NCI-H1092 treated with DMSO at 0.1 percent for 48 hours (cell line): ENCODE data around the gene ZNF549.
A peak's percentile ranks its signal among the peaks of the same experiment; 100 is the strongest.

ENCODE experiments used
- DNase-seq: peaks from one replicate; lab custom pipeline; 2025; lab: John Stamatoyannopoulos, UW

The ZNF549 gene

DNA sequence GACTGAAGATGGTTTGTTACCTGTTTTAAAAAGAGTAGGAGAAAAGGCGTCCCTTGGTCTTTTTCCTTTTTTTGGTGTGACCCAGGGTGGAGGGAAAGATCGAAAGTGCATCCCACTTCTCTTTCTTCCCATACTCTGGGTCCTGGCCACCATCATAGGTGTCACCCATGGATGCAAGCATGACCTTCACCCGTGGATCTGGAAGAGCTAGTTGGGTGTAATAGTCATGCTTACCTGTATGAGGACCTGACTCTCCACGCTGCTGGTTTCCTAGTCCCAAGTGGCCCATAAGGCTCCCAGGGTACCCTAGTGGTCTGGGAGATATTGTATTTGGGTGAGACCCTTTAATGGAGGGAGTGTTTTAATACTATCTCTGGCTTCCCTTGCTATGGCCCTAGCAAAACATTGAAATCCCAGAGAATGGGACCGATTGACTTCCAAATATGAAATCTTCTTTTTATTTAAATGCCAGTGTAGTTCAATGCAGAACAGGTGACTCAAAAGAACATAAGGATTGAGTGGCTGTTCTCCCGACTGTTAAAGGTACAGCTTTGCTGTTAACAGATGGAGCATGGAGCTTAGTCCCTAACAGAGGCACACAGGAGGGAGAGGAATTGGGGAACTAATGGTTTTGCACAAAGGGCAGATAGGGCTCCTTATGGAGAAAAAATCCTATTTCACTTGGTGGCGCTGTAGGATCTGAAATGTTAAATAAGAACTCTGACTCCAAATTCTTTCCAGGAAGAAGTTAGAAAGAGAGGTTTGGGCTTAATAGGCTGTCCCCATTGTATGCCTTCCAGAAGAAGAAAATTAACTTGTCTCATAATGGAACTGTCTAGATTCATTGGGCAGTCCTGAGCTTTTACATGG, 39.5 kb downstream of the ZNF549 start:
- no peak for DNase-seq

DNA sequence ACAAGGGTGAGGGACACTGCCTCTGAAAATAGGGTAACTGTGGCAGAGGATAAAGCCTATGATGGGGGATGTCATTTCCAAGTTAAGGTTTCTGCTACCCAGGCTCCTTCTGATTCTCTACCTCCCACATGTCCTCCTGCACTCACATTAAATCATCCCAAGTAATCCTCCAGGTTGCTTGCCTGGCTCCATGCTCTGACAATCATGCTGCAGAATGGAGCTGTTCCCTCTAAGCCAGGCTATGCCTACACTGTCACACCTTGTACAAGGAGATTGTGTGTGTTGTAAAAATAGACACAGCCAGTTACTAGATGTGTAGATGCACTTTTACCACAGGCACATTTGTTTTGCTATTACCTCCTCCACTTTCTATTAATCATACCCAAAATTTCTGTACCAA, 43.6 kb downstream of the ZNF549 start:
- no peak for DNase-seq

DNA sequence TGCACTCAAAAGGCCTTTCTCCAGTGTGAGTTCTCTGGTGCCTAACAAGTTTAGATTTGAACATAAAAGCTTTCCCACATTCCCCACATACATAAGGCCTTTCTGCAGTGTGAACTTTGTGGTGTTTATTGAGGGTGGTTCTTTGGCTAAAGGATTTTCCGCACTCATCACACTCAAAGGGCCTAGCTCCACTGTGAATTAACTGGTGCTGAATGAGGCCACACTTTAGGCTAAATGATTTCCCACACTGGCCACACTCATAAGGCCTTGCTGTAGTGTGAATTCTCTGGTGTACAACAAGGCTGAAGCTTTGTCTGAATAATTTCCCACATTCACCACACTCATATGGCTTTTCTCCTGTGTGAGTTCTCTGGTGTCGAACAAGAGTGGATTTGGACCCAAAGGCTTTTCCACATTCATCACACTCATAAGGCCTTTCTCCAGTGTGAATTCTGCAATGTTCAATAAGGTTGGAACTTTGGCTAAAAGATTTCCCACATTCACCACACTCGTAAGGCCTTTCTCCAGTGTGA, 45.3 kb downstream of the ZNF549 start:
- DNase-seq, result no peak

DNA sequence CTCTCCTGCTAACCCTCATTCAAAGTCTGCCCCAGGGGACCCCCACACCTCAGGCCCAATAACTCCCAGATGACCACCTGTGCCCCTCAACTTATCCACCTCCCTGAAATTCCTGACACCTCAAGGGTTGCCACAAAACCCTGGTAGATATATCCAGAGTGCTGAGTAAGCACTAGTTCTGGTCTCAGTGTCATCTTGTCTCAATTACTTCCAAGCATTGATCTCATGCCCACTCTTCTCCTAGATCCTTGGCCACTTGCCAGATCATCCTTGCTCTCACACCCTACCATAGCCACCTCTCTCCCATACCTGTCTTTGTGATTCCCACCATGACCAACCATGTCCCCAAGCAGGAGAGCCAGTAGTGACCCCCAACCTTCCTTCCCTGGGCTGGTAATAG, 49.5 kb downstream of the ZNF549 start:
- DNase-seq, result no peak

DNA sequence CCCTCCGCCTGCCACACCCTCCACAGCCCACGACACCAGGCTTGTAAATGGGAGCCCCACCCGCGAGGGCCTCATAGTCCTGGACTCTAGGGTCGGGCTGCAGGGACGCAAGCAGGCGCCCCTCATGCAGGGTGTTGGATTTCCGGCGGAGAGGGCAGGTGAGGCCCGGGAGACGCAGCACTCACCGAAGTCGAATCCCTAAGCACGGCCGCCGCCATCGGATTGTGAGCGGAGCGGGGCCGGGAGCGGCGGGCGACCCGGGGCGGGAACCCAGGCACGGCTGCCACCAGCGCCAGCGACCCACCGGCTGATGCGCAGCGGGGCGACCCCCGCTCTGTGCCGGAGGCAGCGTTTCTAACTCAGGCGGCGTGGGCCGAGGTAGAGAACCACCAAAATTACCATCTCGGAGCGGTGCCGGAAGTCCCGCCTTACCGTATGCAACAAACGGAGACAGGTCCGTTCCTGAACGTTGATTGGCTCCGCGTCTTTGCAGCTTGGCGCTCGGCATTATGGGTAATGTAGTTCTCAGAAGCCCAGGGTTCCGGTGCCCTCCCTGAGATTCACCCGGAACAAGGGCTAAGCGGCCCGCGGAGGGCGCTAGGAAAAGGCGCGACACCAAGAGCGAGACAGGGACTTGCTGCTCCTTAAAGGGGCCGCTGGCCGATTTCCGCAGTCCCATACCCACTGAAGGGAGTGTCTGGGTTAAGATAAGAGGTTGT, 51.5 kb downstream of the ZNF549 start, which contains the start of gene ZNF416:
TSS of gene ZNF416 (minus strand) at position 425 of the 719 bp plus-strand sequence. CDS start at position 218, 207 bp downstream.
- peak; percentile 94 for DNase-seq

DNA sequence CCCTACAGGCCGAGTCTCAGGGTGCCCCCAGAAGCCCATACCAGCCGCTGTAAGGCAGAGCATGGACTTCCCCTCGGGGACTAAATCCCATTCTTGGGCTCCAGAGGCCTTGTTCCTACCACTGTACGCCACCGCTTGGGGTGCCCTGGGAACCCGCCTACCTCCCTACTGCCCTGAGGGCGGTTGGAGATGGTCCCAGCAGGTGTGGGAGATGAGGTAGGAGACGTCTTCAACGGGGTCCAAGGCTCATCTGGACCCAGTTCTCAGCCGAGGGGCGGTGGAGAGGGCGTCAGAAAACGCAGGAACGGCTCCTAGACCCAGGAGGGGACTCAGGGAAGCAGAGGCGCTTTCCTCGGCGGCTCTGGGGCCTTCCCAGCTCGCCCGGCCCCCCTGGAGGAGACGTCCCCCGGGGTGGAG, 56.0 kb downstream of the ZNF549 start:
- no peak for DNase-seq

DNA sequence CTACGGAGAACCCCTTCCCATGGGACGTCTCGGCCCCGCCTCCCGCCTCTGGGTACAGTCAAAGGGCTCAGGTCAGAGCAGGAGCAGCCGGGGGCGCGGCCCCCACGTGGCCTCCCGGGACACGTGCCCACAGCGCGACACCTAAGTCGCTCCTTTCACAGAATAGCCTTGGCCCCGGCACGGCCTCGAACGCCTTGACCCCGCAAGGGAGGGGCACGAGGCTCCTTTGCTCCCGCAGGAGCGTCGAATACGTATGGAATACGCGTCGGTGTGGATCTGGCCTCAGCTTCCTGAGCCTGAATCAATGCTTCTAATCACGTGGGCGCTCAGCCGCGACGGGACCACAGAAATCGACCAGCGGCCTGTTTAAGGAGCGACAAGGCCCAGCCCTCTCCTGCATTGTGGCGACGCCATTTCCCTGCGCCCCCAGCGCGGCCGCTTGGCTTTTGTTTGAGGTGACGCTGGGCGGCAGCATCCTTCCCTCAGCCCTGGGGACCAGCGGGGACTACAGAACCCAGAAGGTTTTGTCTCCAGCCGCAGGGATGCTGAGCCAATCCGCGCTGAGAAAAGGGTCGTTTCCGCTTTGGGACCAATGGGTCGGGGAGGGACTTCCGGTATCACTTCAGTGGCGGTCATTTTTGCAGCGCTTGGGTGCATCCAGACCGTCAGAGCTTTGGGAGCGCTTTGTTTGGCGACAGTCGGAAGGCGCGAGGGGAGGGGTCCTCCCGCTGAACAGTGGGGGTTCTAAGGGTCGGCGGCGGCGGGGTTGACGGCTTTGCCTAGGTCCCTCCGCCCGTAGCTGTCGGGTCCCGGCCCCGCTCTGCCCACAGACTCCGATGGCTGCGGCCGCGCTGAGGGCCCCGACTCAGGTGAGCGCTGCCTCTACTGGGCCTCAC, 56.6 kb downstream of the ZNF549 start, which contains the start of gene ZIK1:
TSS of gene ZIK1 (plus strand) at position 625 of the 896 bp plus-strand sequence. CDS start at position 837, 212 bp downstream.
- peak; percentile 88 for DNase-seq

DNA sequence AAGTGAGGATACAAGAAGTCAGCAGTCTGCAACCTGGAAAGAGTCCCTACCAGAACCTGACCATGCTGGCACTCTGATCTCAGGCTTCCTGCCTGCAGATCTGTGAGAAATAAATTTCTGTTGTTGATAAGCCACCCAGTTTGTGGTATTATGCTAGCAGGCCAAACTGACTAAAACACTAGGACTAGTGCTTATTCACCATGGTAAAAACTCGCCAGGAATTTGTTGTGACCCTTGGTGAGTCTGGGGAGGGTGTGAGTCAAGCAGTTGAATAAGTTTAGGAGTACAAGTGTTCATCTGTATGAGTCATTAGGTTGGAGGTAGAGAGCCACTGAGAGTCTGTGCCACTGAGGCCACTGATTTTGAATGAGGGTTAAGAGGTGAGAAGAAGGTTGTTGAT, 60.4 kb downstream of the ZNF549 start:
- no peak for DNase-seq

DNA sequence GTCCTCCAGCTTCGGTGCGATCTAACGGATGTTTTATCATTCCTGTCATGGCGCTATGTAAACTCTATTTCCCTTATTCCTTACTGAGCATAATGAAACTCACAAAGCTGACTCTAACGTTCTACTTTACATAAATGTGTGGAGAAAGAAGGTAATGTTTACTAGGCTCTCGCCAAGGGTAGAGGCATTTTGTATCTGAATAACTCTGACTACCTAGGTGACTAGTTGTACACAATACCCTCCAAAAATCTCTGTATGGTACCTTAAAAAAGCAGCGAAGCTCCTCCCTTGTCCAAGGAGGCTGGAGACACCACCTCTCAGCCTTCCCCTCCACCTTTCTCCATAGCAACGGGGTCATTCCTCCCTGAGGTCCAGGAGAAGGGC, 72.2 kb downstream of the ZNF549 start:
- DNase-seq, result no peak

DNA sequence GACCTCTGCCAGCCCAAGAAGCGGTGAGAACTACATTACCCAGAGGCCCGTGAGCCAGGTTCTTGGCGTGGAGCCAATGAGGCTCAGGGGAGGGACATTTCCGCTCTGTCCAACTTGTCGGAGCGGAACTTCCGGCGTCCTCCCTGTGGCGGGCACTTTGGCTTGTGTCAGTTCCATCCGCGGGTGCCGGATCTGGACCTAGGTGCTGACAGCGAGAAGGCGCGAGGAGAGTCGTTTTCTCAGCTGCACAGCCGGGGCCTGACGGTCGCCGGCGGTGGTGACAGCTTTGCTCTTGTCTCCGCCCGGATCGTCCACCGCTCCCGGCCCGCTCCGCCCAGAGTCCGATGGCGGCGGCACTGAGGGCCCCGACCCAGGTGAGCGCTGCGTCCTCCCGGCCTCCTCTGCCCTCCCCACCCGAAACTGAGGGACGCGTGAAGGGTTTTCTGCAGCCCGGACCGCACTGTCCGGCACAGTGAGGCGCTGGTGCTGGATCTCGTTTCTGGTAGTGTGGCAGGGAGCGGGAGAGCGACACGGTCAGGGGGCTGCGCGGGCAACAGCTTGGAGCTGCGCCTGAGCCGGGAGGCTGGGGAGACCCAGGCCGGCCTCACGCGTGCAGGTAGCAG, 72.7 kb downstream of the ZNF549 start, which contains the start of gene ZNF530:
TSS of gene ZNF530 (plus strand) at position 125 of the 623 bp plus-strand sequence. CDS start 4,461 bp downstream, outside the sequence.
- peak; percentile 72 for DNase-seq

DNA sequence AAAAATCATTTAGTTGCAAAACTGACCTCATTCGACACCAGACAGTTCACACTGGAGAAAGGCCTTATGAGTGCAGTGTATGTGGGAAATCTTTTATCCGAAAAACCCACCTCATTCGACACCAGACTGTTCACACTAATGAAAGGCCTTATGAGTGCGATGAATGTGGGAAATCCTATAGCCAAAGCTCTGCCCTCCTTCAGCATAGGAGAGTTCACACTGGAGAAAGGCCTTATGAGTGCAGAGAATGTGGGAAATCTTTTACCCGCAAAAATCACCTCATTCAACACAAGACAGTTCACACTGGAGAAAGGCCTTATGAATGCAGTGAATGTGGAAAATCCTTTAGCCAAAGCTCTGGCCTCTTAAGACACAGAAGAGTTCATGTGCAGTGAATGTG, 79.8 kb downstream of the ZNF549 start:
- no peak for DNase-seq
